PC-3 (cell line): ENCODE data around the gene WDFY4. TPM values are rescaled to one million over a fixed set of nuclear protein-coding genes. Genes with fewer than 3 reads are reported as not detected.

Experiments used
- ATAC-seq: fragments of 200-7000 bp; cut with Tn5 transposase; 2 replicates; pipeline ENCODE4 v1.9.1; 2020; ENCODE audit warnings: mild to moderate bottlenecking, moderate library complexity
- BruUV-seq: library from RNA; stranded (reverse); fragments of 400-500 nt; replicated peaks from 2 replicates; lab custom pipeline; 2021; lab: Mats Ljungman, UMichigan
- CTCF ChIA-PET: fragments of 300-600 bp; sonication (Branson Sonifier 250); formaldehyde crosslinking; loops from one replicate; lab custom pipeline; 2022; ENCODE audit warnings: antibody characterized with exemption; lab: Charles Lee
- POLR2A ChIA-PET: fragments of 300-600 bp; sonication (Branson Sonifier 250); formaldehyde crosslinking; loops from one replicate; lab custom pipeline; 2022; ENCODE audit warnings: antibody characterized with exemption; ENCODE audit not compliant: unreplicated experiment; lab: Charles Lee
- DNase-seq: peaks from one replicate; pipeline ENCODE4 v3.0.0-alpha.2; 2015
- H2AFZ ChIP-seq: fragments of 300-600 bp; sonication (generic); 2 replicates; pipeline ENCODE4 v1.6.0; 2016; ENCODE audit warnings: antibody characterized with exemption, low read length
- H3F3A ChIP-seq: fragments of 300-600 bp; sonication (generic); one replicate; pipeline ENCODE4 v1.6.0; 2017; ENCODE audit warnings: antibody characterized with exemption, low read length, control low read depth, mild to moderate bottlenecking; ENCODE audit not compliant: unreplicated experiment
- H3K27ac ChIP-seq: fragments of 300-600 bp; sonication (generic); 2 replicates; pipeline ENCODE4 v1.5.1; 2016; ENCODE audit warnings: mild to moderate bottlenecking, low read length
- H3K27me3 ChIP-seq: fragments of 300-600 bp; sonication (generic); 2 replicates; pipeline ENCODE4 v1.6.1; 2016; ENCODE audit warnings: low read length, mixed read lengths
- H3K36me3 ChIP-seq: fragments of 300-600 bp; sonication (generic); 2 replicates; pipeline ENCODE4 v1.6.1; 2016; ENCODE audit warnings: low read depth, mixed run types, low read length, mixed read lengths
- H3K4me1 ChIP-seq: fragments of 300-600 bp; sonication (generic); 2 replicates; pipeline ENCODE4 v1.5.1; 2016; ENCODE audit warnings: low read length; ENCODE audit not compliant: insufficient read depth
- H3K4me2 ChIP-seq: fragments of 300-600 bp; sonication (generic); 2 replicates; pipeline ENCODE4 v1.6.0; 2016; ENCODE audit warnings: low read length
- H3K4me3 ChIP-seq: fragments of 300-600 bp; sonication (generic); 2 replicates; pipeline ENCODE4 v1.5.1; 2016; ENCODE audit warnings: mild to moderate bottlenecking, low read length, mixed read lengths
- H3K79me2 ChIP-seq: fragments of 300-600 bp; sonication (generic); 2 replicates; pipeline ENCODE4 v1.6.1; 2017; ENCODE audit warnings: low read length, mixed read lengths
- H3K9ac ChIP-seq: fragments of 300-600 bp; sonication (generic); 2 replicates; pipeline ENCODE4 v1.6.0; 2016; ENCODE audit warnings: mild to moderate bottlenecking, low read length
- H3K9me2 ChIP-seq: fragments of 300-600 bp; sonication (generic); replicated peaks from 2 replicates; pipeline ENCODE4 v1.6.1; 2016; ENCODE audit warnings: mixed run types, low read length, mixed read lengths
- H3K9me3 ChIP-seq: fragments of 300-600 bp; sonication (generic); 2 replicates; pipeline ENCODE4 v1.6.1; 2016; ENCODE audit warnings: low read length, mixed read lengths
- H4K20me1 ChIP-seq: fragments of 300-600 bp; sonication (generic); 2 replicates; pipeline ENCODE4 v1.6.1; 2016; ENCODE audit warnings: low read length, mixed read lengths
- EZH2 ChIP-seq: fragments of 300-600 bp; sonication (generic); IDR thresholded peaks from one replicate; pipeline ENCODE4 v1.6.1; 2017; ENCODE audit warnings: antibody characterized with exemption, mild to moderate bottlenecking, low read length; ENCODE audit not compliant: unreplicated experiment
- EZH2phosphoT487 ChIP-seq: fragments of 300-600 bp; sonication (generic); IDR thresholded peaks from 2 replicates; pipeline ENCODE4 v1.6.1; 2018; ENCODE audit warnings: mild to moderate bottlenecking, antibody characterized with exemption, low read length, borderline replicate concordance
- intact Hi-C: fragments of 100-400 bp; cut with micrococcal nuclease; formaldehyde crosslinking; loops from 2 replicates; pipeline ENCODE4 v1.9.0; 2023
- total RNA-seq: library from RNA; depleted of rRNA; stranded (reverse); fragments of >200 nt; gene quantifications from 2 replicates; pipeline ENCODE4 v1.2.3, GENCODE V29; 2014
- TF ChIP-seq, protein P1 (sequence below): fragments of 300-600 bp; sonication (generic); conservative IDR thresholded peaks from 2 replicates; pipeline ENCODE4 v1.5.1; 2017; ENCODE audit warnings: antibody characterized with exemption, low read depth, mild to moderate bottlenecking, low read length

The WDFY4 gene
- total RNA-seq, 1 experiment from 2014 or later = not detected

DNA sequence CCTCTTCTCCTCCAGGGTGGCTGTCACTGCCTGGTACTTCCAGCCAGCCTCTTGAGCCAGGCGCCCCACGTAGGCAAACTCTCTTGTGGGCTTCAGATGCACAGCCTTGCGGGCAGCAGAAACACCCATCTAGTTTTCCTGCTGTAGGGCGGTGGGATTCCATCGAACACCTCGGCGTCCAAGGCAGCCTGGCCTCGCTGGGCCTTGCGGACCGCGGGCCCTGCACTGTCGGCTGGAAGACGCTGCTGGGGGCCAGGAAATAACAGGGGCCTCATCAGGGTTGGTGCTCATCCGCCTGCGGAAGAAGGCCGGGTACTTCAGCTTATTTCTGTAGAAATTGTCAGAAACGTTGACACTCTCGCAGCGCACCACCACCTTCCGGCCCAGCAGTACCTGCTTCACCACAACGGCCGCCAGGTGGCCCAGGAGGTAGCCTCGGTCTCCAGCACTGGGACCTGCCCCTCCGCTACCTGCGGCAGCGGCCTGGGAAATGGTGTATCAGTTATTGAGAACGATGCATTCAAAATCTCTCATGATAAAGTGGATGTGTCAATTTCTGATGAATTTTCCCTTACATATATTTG is 61.1 kb downstream of the WDFY4 start:
- Histone ChIP-seq H3K4me1 (no peaks in the 10 kb centered on the region), H3K4me3 (no peak overlapping the region), H3K27me3 (peaks cover 32% of the 10 kb centered on the region), H3K36me3 (no peaks in the 10 kb centered on the region), H3K4me2 (no peak overlapping the region), H4K20me1 (no peaks in the 10 kb centered on the region), H2AFZ (no peak overlapping the region), H3K9ac (no peak overlapping the region), H3K79me2 (no peaks in the 10 kb centered on the region), H3F3A (no peaks in the 10 kb centered on the region), H3K9me2 (no peaks in the 10 kb centered on the region), H3K27ac (no peak overlapping the region), H3K9me3 (no peaks in the 10 kb centered on the region)
- DNase-seq (no peak), ATAC-seq (peak; percentile 53)
- intact Hi-C loops = no loop called here
- CTCF ChIA-PET = no interaction called here
- POLR2A ChIA-PET = interaction anchor here (0.6 kb wide), 1 partner anchor 209 kb away, joined by 8 read pairs; no protein-coding TSS in a partner anchor
- no peak for TF ChIP-seq EZH2
- TF ChIP-seq EZH2phosphoT487 = no peak
- TF ChIP-seq, protein P1, sequence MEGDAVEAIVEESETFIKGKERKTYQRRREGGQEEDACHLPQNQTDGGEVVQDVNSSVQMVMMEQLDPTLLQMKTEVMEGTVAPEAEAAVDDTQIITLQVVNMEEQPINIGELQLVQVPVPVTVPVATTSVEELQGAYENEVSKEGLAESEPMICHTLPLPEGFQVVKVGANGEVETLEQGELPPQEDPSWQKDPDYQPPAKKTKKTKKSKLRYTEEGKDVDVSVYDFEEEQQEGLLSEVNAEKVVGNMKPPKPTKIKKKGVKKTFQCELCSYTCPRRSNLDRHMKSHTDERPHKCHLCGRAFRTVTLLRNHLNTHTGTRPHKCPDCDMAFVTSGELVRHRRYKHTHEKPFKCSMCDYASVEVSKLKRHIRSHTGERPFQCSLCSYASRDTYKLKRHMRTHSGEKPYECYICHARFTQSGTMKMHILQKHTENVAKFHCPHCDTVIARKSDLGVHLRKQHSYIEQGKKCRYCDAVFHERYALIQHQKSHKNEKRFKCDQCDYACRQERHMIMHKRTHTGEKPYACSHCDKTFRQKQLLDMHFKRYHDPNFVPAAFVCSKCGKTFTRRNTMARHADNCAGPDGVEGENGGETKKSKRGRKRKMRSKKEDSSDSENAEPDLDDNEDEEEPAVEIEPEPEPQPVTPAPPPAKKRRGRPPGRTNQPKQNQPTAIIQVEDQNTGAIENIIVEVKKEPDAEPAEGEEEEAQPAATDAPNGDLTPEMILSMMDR = peak; percentile 59
- no TSS peak for BruUV-seq

DNA sequence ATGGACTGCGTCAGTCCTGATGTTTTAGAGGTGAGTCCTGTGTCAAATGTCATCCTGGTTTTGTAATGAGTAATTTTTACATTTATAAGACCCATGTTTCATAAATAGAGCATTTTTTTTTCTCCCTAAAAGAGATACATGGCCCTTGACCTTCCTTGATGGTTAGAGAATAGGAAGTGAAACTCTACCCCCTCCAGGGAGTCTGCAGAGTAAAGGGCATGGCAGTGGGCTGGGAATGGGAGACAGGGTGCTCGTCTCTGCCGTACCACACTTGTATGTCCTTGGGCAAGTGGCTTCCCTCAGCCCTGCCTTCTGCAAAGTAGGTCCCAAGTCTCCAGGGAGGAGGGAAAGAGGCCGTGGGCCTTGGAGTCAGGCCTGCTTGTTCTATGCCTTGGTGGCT is 63.9 kb downstream of the WDFY4 start:
- H3F3A ChIP-seq = no peaks in the 10 kb centered on the region
- no peaks in the 10 kb centered on the region for H3K9me2 ChIP-seq
- ChIA-PET CTCF (no interaction called here), POLR2A (no interaction called here)
- H3K9ac ChIP-seq = no peak overlapping the region
- no peaks in the 10 kb centered on the region for H4K20me1 ChIP-seq
- no TSS peak for BruUV-seq
- H3K36me3 ChIP-seq = no peaks in the 10 kb centered on the region
- no peak overlapping the region for H3K4me2 ChIP-seq
- no peaks in the 10 kb centered on the region for H3K9me3 ChIP-seq
- H3K79me2 ChIP-seq = no peaks in the 10 kb centered on the region
- no peak overlapping the region for H3K4me3 ChIP-seq
- H3K4me1 ChIP-seq = no peaks in the 10 kb centered on the region
- no peak overlapping the region for H2AFZ ChIP-seq
- ATAC-seq (no peak), DNase-seq (no peak)
- intact Hi-C loops = no loop called here
- peaks cover 15% of the 10 kb centered on the region for H3K27me3 ChIP-seq
- TF ChIP-seq EZH2phosphoT487 = no peak
- TF ChIP-seq EZH2 = no peak
- TF ChIP-seq, protein P1 = no peak
- H3K27ac ChIP-seq = no peak overlapping the region

DNA sequence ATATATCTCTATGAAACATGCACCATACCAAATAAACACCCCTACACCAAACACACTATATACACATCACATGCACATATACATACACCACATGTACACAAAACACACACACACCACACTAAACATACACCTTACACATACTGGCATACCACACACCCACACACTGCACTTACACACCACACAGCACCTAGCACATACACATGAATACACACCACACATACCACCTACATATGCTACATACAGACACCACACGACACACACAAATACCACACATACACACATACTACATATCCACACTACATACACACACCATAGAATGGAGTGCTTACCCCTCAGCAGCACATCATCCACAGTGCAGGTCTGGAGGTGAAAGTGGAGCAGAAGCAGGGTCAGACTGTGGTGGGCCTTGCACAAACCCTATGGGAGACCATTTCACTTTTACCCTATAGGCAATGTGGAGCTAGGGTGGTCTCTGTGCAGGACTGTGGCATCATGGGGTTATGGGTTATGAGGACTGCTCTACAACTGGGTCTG is 64.6 kb downstream of the WDFY4 start:
- no peak for DNase-seq
- Histone ChIP-seq H3K4me3 (no peak overlapping the region), H3K9me3 (no peaks in the 10 kb centered on the region), H2AFZ (no peak overlapping the region), H3K36me3 (no peaks in the 10 kb centered on the region), H3K27me3 (peaks cover 10% of the 10 kb centered on the region; the same call in 1 of the 2 replicates), H3K79me2 (no peaks in the 10 kb centered on the region), H4K20me1 (no peaks in the 10 kb centered on the region), H3K4me1 (no peaks in the 10 kb centered on the region), H3K4me2 (no peak overlapping the region), H3K9ac (no peak overlapping the region), H3K27ac (no peak overlapping the region), H3K9me2 (no peaks in the 10 kb centered on the region), H3F3A (no peaks in the 10 kb centered on the region)
- POLR2A ChIA-PET = no interaction called here
- TF ChIP-seq, protein P1 = no peak
- no peak for TF ChIP-seq EZH2phosphoT487
- TF ChIP-seq EZH2 = no peak
- BruUV-seq = no TSS peak
- CTCF ChIA-PET = no interaction called here
- intact Hi-C loops = no loop called here
- no peak for ATAC-seq
